HG02571 (cell line): ENCODE measurements around the gene ZNF740.
"Not testable (repeated sequence)": the region's sequence is repeated elsewhere in the genome, so short reads cannot be mapped to it uniquely, and the experiment has no call there.

Experiments used
- ATAC-seq: cut with Tn5 transposase; IDR thresholded peaks from one replicate; pipeline ENCODE4 v1.9.1; 2021; ENCODE audit warnings: mild to moderate bottlenecking, moderate library complexity; ENCODE audit not compliant: unreplicated experiment

The ZNF740 gene, protein sequence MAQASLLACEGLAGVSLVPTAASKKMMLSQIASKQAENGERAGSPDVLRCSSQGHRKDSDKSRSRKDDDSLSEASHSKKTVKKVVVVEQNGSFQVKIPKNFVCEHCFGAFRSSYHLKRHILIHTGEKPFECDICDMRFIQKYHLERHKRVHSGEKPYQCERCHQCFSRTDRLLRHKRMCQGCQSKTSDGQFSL

DNA sequence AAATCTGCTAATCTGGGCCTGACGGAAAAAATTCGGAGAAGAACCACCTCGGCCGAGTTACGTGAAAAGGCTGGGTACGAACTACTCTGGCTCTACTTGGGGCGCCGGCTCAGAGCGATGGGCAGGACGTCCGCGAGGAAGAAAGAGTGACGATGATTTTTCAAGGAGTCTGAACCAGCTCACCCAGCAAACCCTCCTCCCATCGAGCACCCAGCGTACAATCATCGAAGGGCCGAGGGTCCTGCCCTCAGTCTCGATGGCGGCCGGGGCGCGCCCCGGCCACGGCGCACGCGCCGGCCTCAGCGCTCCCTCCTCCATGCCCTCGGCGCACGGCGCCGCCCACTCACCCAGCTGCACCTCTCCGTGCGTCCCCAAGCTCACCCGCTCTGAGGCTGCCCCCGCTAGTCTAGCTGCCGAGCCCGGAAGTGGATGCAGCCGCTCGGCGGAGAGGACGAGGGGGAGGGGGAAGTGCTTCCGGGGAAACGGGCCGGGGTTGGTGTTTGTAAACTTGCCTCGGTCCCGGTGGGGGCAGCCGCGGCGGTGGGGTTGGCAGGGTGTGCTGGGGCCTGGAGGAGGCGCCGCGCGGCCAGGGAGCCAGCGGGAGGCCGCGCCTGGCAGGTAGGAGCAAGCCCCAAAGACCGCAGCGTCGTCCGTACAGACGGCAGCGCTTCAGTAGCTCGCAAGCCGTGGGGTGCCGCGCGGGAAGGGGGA, at the start of gene ZNF740, which contains the start of gene CSAD:
Gene ZNF740, plus strand, starts transcription at position 503 of the 711 bp plus-strand sequence. CDS start 1,262 bp downstream, outside the sequence.
Gene CSAD, minus strand, starts transcription at position 706 of the 711 bp plus-strand sequence. CDS start 7,455 bp downstream, outside the sequence.
- ATAC-seq = peak; percentile 95

DNA sequence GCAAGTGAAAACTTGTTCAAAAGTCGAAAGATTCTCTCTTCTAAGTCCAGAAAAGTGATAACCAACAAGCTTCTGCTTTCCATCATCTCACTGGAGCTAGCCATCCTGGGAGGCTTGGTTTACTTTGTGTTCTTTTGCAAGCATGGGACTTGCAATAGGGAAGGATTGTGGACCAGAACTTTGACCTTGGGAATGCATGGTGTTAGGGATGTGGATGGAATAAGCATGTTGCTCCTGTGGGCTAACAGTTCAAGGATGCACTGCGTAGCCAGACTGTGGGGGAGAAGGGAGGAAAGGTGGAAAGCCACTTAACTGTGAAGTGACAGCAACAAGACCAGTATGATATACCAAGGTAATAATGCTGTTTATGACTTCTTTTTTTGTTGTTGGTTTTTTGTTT, 48.7 kb upstream of the ZNF740 start:
- ATAC-seq = no peak

DNA sequence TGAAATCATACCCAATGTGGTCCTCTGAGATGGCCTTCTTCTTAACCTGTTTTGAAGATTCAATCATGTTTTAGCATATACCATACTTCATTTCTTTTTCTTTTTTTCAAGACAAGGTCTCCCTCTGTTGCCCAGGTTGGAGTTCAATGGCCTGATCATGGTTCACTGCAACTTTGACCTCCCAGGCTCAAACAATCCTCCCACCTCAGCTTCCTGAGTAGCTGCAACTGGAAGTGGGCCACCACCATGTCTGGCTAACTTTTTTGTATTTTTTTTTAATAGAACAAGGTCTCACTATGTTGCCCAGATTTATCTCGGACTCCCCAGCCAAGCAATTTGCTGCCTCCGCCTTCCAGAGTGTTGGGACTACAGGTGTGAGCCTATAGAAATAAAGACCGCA, 46.8 kb upstream of the ZNF740 start:
- no peak for ATAC-seq

DNA sequence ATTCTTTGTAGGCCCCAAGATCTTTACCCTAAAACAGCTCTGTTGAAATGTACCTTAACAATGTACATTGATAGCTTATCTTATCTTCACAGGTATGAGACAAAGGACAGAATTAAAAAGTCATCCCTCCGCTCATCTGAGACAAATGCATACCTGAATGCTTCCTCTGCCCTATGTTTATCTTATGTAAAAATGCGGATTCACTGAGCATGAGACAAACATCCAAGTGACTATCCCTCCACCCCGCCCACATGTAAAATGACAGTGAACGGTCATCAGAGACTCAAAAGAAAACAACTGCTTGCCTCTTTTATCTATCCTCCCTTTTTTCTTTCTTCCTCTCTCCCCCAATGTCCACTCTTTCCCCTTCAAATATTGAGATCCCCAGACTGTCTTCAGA, 37.2 kb upstream of the ZNF740 start:
- no peak for ATAC-seq

DNA sequence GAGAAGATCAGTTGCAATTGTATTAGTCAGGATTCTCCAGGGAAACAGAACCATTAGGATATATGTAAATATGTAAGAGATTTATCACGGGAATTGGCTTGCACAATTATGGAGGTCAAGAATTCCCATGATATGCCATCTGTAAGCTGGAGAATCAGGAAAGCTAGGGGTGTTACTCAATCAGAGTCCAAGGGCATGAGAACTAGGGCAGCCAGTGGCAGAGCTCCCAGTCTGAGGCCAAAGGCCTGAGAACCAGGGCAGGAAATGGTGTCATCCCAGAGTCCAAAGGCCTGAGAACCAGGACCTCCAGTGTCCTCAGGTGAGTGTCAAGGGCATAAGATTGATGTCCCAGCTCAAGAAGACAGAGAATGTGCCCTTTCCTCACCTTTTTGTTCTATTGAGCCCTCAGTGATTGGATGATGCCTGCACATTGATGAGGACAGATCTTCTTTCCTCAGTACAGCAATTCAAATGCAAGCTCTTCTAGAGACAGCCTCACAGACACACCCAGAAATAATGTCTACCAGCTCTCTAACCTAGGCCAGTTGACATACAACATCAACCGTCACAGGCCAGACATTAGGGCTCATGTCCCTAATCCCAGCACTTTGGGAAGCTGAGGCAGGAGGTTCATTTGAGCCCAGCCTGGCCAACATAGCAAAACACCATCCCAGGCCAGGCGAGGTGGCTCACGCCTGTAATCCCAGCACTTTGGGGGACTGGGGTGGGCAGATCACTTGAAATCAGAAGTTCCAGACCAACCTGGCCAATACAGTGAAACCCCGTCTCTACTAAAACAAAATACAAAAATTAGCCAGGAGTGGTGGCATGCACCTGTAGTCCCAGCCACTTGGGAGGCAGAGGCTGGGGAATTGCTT, 34.9 kb upstream of the ZNF740 start:
- no peak for ATAC-seq

DNA sequence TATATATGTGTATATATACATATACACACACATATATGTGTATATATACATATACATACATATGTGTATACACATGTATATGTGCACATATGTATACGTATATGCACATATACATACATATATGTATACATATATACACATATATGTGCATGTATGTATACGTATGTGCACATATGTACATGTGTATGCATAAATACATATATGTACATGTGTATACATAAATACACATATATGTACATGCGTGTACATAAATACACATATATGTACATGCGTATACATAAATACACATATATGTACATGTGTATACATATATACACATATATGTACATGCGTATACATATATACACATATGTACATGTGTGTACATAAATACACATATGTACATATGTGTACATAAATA, 33.3 kb upstream of the ZNF740 start:
- ATAC-seq = no peak

DNA sequence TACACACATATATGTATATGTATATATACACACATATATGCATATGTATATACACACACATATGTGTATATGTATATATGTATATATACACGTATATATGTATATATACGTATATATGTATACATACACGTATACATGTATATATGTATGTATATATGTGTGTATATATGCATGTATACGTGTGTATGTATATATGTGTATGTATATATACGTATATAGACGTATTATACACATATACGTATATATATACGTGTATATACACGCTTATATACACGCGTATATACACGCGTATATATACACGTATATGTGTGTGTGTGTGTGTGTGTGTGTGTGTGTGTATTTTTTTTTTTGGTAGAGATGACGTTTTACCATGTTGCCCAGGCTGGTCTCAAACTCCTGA, 32.9 kb upstream of the ZNF740 start:
- no peak for ATAC-seq

DNA sequence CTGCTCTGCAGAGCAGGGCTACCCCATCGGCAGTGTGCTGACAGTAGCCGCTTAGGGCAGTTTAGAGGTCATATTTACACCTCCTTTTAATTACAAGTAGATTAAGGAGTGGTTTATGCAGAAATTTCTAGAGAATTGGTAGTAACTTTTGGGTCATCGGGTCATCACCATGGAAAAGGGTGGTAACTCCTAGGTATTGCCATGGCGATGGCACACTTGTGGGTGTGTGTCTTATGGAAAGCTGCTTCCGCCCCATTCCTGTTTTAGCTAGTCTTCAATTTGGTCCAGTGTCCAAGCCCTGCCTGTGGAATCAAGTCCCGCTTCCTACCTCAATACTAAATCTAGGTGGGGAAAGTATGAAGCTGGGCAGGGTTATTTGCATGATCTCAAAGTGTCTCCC, 29.5 kb upstream of the ZNF740 start:
- no peak for ATAC-seq

DNA sequence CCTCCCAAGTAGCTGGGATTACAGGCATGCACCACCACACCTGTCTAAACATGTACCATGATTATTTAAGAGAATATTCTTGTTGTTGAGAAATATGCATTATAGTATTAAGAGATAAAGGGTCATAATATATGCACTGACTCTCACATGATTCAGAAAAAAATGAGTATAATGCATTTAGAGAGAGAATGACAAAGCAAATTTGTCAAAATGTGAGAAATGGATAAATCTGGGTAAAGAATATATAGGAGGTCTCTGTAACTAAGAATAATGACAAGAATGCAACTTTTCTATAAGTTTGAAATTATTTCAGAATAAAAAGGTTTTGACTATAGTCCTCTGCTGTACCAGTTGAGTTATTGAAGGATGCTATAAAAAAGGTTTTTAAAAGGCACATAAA, 28.1 kb upstream of the ZNF740 start:
- ATAC-seq = no peak

DNA sequence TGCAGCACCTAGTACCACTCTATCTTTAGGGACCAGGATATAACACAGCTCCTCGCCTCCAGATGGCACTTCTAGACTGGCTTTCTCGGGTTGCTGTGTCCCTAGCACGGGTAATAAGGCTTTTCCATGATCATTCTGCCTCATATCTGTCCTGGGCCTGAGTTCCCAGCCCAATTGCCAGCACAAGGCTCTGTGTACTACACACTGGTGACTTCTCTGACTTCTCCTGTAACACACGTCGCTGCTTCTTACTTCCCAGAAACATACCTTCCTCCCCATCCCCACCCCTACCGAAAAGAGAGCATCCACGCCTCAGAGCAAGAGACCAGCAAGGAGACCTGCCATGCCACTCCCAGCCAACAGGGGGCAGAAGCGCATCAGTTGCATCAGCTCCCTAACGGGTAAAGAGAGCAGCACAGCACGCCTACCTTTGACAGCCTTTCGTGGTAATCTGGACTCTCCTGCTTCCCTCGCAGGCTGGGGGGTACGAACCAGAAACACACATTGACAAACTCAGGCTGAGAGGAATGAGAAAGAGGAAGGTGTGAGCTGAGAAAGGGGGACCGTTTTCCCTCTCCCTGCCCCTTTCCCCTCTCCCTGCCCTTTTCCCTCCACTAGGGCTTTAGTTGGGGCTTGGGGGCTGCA, 21.2 kb upstream of the ZNF740 start:
- ATAC-seq = no peak

DNA sequence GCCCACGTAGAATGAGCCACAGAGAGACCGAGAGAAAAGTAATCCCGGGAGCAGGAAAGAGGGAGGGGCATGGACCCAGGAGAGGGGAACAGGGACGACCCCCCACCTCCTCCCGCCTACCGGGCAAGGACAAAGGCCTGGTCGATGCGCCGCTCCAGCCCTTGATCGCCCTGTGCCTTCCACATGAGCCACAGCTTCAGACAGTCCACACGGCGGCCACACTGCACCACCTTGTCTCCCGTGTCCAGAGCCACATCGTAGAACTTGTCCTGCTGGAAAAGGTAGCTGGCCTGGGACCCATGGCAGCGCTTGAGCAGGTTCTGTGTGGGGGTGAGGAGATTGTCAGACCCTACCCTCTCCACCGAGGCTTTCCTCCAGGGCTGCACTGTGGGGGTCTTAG, 20.5 kb upstream of the ZNF740 start:
- ATAC-seq = no peak

DNA sequence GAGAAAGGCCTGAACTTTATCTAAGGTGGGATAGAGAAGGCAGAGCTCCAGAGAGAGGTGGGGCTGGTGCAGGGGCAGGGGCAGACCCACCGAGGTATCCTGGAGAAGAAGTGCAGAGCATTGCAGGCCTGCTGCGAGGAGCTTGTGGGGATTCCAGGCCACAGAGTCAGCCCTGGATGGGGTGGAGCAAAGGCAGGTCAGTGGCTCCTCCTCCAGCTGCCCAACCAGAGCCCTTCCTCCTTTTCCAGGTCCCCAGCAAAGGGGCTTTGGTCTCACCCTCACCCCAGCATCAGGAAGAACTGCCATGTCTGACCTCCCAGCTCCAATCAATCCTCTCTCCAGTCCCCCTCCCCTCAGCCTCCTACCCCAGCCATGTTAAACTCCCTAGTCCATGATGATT, 19.8 kb upstream of the ZNF740 start:
- no peak for ATAC-seq

DNA sequence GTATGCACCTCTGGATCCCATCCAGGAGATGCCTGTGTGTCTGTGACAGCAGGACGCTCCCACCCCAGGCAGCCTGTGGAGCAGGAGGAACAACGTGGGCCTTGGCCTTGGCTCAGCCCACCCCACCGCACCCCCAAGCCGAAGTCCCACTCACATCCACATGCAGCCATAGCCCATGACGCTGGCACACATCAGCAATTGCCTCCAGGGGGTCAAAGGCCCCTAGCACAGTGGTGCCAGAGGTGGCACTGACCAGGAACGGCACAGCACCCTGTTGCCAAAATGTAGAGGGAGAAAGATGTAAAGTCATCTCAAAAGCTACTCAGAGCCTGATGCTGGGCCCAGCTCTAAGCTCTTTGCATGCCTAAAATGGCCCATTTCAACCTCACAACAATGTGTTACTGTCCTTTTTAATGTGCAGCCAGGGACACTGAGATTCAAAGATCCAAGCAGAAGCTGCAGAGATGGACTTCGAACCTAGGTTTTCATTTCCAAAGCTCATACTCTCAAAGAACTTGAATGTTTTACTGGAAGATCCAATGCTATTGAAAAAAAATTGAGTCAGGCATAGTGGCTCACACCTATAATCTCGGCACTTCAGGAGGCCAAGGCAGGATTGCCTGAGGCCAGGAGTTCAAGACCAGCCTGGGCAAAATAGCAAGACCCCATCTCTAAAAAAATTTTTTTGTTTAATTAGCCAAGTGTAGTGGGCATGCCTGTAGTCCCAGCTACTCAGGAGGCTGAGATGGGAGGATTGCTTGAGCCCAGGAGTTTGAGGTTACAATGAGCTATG, 19.2 kb upstream of the ZNF740 start:
- no peak for ATAC-seq

DNA sequence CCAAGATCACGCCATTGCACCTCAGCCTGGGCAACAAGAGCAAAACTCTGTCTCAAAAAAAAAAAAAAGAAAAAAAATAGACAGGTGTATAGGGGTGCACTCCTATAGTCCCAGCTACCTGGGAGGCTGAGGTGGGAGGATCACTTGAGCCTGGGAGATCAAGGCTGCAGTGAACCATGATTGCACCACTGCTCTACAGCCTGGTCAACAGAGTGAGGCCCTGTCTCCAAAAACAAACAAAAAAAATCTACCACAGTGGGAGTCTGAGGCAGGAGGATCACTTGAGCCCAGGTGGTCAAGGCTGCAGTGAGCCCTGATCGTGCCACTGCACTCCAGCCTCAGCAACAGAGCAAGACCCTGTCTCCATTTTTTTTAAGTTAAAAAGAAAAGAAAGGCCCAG, 17.5 kb upstream of the ZNF740 start:
- ATAC-seq = not testable (repeated sequence)

DNA sequence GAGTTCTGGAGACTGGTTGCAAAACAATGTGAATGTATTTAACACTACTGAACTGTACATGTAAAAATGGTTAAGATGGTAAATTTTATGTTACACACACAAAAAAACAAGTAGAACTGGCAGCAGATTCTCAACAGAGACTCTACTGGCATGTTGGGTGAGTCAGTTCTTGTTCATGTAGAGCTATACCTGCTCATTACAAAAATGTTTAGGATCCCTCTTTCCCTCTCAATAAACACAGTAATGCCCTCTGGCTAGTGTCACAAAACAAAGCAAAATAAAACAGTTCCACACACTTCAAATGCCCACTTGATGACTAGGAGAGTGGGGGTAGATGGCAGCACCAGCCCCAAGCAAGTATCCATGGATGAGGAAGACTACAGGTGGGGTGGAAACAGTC, 13.7 kb upstream of the ZNF740 start:
- no peak for ATAC-seq

DNA sequence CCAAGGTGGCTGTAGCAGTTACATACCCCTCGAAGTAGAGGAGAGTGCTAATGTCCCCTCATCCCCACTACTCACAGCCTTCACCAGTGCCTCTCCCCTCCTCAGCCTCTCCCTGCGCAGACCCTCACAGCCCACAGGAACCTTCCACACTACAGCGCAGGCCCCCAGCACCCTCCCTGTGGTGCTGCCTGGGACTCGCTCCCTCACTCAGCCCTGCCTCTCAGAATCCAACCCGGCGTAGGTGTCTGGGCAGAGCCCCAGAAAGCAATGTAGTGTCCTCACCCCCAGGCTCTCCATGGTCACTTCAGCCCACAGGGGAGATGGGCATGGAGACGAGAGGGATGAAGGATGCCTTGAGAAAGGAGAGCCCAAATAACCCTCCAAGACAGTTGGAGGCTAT, 10.9 kb upstream of the ZNF740 start:
- ATAC-seq = no peak

DNA sequence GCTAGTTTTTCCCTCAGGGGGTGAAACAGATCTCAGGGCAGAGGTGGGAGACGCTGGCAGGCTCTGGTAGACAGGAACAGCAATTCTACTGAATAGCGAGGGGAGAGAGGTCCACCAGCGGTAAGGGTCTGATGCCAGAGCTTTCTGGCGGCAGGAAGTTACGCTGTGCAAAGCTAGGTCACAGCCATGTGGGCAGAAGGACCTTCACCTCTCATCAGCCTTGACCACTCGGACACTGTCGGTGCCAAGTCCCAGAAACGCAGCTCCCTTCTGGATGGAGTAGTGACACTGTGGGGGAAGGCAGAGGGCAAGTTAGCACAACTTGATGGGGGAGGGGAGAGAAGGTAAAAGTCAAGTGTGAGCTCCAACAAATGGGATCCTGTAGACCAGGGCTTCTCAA, 10.3 kb upstream of the ZNF740 start:
- no peak for ATAC-seq

DNA sequence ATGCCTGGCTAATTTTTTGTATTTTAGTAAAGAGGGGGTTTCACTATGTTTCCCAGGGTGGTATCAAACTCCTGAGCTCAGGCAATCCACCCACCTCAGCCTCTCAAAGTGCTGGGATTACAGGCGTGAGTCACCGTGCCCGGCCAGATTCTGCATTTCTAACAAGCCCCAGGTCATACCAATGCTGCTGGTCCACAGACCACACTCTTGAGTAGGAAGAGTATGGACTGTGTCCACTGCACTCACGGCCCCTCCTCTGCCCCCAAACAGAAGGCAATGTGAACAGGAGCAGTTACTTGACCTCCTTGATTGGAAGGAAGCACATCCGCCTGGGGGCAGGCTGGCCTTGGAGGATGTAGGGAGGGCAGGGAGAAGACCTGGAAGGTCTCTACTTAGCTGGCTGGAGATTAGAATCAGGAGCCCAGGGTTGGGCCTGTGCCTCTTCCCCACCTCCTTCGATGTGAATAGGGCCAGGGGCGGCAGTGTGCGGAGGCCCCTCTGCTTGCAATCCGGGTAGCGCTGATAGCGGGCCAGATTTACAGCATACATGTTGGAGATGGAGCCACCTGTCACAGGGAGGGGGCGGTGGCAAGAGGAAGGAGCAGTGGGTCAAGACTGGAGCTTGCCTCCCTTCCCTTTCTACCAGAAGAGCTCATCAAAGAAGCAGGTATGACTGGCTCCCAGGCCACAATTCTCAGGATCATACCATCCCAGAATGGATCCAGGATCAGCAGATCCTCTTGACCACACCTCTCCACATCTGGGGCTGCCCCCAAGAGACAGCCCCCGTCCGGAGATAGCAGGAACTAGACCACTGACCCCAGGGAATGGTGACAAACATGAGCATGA, 9.4 kb upstream of the ZNF740 start:
- no peak for ATAC-seq

DNA sequence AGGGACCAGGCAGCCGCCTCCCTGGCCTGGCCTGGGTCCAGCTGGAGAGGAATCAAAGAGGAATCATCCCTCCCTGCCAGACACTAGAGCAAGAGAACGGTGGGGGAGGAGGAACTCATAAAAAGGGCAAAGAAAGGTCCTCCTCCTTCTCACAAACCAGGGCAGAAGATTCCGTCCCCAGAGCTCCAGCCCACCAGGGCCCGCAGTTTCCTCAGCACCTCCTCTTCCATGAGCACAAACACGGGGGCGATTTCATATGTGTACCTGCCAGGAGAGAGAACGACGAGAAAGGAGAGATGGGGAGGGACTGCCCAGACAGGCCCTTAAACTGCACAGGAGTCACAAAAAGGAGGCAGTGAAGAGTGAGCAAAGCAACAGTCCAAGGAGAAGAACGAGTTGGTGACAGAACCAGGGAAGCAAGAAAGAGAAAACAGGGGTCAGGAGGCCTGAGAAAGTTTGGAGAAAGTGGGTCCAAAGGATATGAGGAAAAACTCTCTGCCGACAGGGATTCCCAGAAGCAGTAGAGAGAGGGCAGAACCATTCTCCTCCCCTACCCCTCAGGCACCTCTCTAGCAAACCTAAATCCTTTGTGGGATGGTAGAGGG, 8.7 kb upstream of the ZNF740 start:
- no peak for ATAC-seq
